Gastrocnemius medialis (tissue), 4 donors: ENCODE data around the gene HEATR5A. TPM values are rescaled to one million over a fixed set of nuclear protein-coding genes. Genes with fewer than 3 reads are reported as not detected.

Source experiments
- ATAC-seq, 2 donors: fragments of 150-250 bp; one replicate each; pipeline ENCODE4 v1.9.1; 2016
- DNase-seq, 2 donors: peaks; one replicate each; pipeline ENCODE4 v3.0.0-alpha.2; 2019
- H3K27ac ChIP-seq, 4 donors: fragments of 200-600 bp; sonication (generic); 1 replicate in 1 of 4; 2 replicates in 3 of 4; pipeline ENCODE4 v1.5.1; 2016 to 2018; ENCODE audit warnings: mild to moderate bottlenecking in 2 of 4, moderate library complexity in 1 of 4
- H3K27me3 ChIP-seq, 3 donors: fragments of 200-600 bp; sonication (generic) in 2 of 3; 1 replicate in 1 of 3; 2 replicates in 2 of 3; pipeline versions ENCODE4 v1.5.1 to v1.6.0; 2016 to 2019; ENCODE audit warnings: mild to moderate bottlenecking in 1 of 3, moderate library complexity in 1 of 3
- H3K36me3 ChIP-seq, 2 donors: fragments of 200-600 bp; sonication (generic) in 1 of 2; one replicate each; pipeline ENCODE4 v1.5.1; 2017 to 2018
- H3K4me1 ChIP-seq, 2 donors: fragments of 200-600 bp; sonication (generic) in 1 of 2; one replicate each; pipeline ENCODE4 v1.5.1; 2016 to 2017; ENCODE audit warnings: mild to moderate bottlenecking in 2 of 2
- H3K4me3 ChIP-seq, 4 donors: fragments of 200-600 bp; sonication (generic) in 3 of 4; 1 replicate in 1 of 4; 2 replicates in 3 of 4; pipeline ENCODE4 v1.5.1; 2016 to 2019; ENCODE audit warnings: mild to moderate bottlenecking in 2 of 4
- H3K9me3 ChIP-seq, 3 donors: fragments of 200-600 bp; sonication (generic) in 2 of 3; 1 replicate in 1 of 3; 2 replicates in 2 of 3; pipeline ENCODE4 v1.5.1; 2016 to 2019
- POLR2A ChIP-seq, 2 donors: fragments of 450-650 bp; IDR thresholded peaks; one replicate each; pipeline ENCODE4 v1.6.1; 2017; ENCODE audit warnings: antibody characterized with exemption in 2 of 2, mild to moderate bottlenecking in 2 of 2, moderate library complexity in 2 of 2
- in situ Hi-C, 4 donors: fragments of 200-750 bp; cut with MboI; loops; one replicate each; pipeline versions ENCODE4 v1.15.0 to v1.8.0; 2017; ENCODE audit warnings: low sequenced_read_pairs in 4 of 4
- intact Hi-C: fragments of 100-400 bp; cut with DNase I; formaldehyde crosslinking; loops from one replicate; pipeline ENCODE4 v1.15.1; 2023; ENCODE audit warnings: low total_unique reads
- total RNA-seq, 4 donors: library from RNA; depleted of rRNA; stranded (reverse); fragments of >200 nt; gene quantifications; one replicate each; pipeline versions ENCODE4 v1.1.0 to v1.2.3, GENCODE V29; 2016
- TF ChIP-seq, protein P1 (sequence below), 5 experiments: fragments of 450-650 bp in 3 of 5; fragments of 200-600 bp in 2 of 5; sonication (generic) in 2 of 5; IDR thresholded peaks in 4 of 5; conservative IDR thresholded peaks in 1 of 5; 1 replicate in 4 of 5; 2 replicates in 1 of 5; pipeline ENCODE4 v1.5.1; 2016 to 2019; ENCODE audit warnings: antibody characterized with exemption in 5 of 5, mild to moderate bottlenecking in 3 of 5, moderate library complexity in 3 of 5

The HEATR5A gene
- total RNA-seq, 4 donors from 2014 or later = 11.3 to 39.7 (median 19.3) TPM

DNA sequence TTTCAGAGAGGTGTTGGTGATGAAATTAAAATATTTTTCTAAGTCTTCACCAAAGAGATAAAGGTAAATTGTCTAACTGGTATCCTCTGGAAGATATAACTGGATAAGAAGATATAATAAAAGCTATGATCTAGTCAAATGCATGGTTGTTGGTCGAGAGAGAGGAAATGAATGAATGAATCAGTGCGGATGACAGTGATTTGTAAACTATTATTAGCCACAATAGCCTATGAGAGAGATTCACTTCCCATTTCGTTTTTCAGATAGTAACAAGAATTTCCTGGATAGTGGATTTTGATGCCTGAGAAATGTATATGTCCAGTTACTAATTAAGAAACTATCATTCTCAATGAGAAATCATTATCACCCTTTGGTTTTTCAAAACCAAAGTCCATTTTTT lies 63.1 kb downstream of the HEATR5A start:
- H3K27ac ChIP-seq = no peak overlapping the region
- peaks cover 0 to 21% of the 10 kb centered on the region in 2 donors for H3K36me3 ChIP-seq
- ATAC-seq (no peak), DNase-seq (no peak)
- no peaks in the 10 kb centered on the region for H3K27me3 ChIP-seq
- H3K4me1 ChIP-seq = peaks cover 0 to 3% of the 10 kb centered on the region in 2 donors
- in situ Hi-C loops (loop anchor here (5.0 to 25.0 kb wide), 7 partner anchors 142 to 395 kb away; partner anchors contain the start of gene HECTD1 (in 2 of the 4)), intact Hi-C loops (loop anchor here (5.0 to 10.0 kb wide), 3 partner anchors 150 to 375 kb away; partner anchors contain the start of gene HECTD1)
- no peaks in the 10 kb centered on the region for H3K9me3 ChIP-seq
- no peak overlapping the region for H3K4me3 ChIP-seq
- TF ChIP-seq POLR2A (IDR thresholded peaks at IDR 0.05) = no peak
- TF ChIP-seq, protein P1, sequence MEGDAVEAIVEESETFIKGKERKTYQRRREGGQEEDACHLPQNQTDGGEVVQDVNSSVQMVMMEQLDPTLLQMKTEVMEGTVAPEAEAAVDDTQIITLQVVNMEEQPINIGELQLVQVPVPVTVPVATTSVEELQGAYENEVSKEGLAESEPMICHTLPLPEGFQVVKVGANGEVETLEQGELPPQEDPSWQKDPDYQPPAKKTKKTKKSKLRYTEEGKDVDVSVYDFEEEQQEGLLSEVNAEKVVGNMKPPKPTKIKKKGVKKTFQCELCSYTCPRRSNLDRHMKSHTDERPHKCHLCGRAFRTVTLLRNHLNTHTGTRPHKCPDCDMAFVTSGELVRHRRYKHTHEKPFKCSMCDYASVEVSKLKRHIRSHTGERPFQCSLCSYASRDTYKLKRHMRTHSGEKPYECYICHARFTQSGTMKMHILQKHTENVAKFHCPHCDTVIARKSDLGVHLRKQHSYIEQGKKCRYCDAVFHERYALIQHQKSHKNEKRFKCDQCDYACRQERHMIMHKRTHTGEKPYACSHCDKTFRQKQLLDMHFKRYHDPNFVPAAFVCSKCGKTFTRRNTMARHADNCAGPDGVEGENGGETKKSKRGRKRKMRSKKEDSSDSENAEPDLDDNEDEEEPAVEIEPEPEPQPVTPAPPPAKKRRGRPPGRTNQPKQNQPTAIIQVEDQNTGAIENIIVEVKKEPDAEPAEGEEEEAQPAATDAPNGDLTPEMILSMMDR (IDR thresholded peaks at IDR 0.05 in 4 of 5, conservative IDR thresholded peaks at IDR 0.05 in 1 of 5) = no peak

DNA sequence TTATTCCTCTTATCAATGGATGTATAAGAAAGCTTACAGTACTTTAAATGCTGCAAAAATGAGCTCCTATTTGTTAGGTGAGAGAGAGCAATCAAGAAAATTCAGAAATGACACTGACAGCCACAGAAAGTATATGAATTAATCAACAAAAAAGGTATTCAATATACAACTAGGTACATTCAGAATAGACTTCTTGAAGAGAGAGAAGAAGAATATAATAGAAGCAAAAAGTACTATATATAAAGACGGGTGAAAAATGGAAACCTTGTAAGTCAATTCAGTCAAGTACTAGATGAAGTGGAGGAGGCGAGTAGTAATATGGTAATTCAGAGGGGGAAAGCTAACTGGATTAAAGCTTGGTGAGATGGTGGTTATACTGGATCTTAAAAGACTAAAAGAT lies 74.3 kb downstream of the HEATR5A start:
- in situ Hi-C loops = loop anchor here in 1 of 4 donors (25.0 kb wide), 1 partner anchor 134 kb away; the partner anchor contains the start of gene HECTD1

DNA sequence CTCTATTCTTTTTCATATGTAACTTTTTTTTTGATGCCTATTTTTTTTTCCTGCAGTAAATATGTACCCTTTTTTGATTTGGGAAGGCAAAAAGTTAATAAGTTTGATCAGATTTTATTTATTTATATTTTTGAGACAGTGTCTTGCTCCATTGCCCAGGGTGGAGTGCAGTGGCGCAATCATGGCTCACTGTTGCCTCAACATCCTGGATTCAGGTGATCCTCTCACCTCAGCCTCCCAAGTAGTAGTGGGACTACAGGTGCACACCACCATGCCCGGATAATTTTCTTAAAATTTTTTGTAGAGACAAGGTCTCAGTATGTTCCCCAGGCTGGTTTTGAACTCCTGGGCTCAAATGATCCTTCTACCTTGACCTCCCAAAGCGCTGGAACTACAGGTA lies 79.1 kb downstream of the HEATR5A start:
- no peak for ATAC-seq
- peaks cover 18 to 22% of the 10 kb centered on the region in 2 donors for H3K4me1 ChIP-seq
- H3K9me3 ChIP-seq = no peaks in the 10 kb centered on the region
- TF ChIP-seq, protein P1 (IDR thresholded peaks at IDR 0.05 in 4 of 5, conservative IDR thresholded peaks at IDR 0.05 in 1 of 5) = no peak
- no peak for TF ChIP-seq POLR2A (IDR thresholded peaks at IDR 0.05)
- in situ Hi-C loops (loop anchor here in 1 of 4 donors (25.0 kb wide), 1 partner anchor 129 kb away; the partner anchor contains the start of gene HECTD1), intact Hi-C loops (no loop called here)
- H3K36me3 ChIP-seq = peaks cover 0 to 16% of the 10 kb centered on the region in 2 donors
- no peak for DNase-seq
- H3K27ac ChIP-seq = peak overlapping the region in 1 of 4 donors; percentile 91
- no peak overlapping the region for H3K4me3 ChIP-seq
- no peaks in the 10 kb centered on the region for H3K27me3 ChIP-seq

More for the DNA sequence above, 74.3 kb downstream of the HEATR5A start:
- ATAC-seq = no peak
- H3K36me3 ChIP-seq = peaks cover 0 to 36% of the 10 kb centered on the region in 2 donors
- no peaks in the 10 kb centered on the region for H3K9me3 ChIP-seq
- intact Hi-C loops = no loop called here
- H3K27ac ChIP-seq = no peak overlapping the region
- DNase-seq = no peak
- no peaks in the 10 kb centered on the region for H3K4me1 ChIP-seq
- H3K4me3 ChIP-seq = no peak overlapping the region
- TF ChIP-seq POLR2A (IDR thresholded peaks at IDR 0.05) = no peak
- TF ChIP-seq, protein P1 (IDR thresholded peaks at IDR 0.05 in 4 of 5, conservative IDR thresholded peaks at IDR 0.05 in 1 of 5) = no peak
- H3K27me3 ChIP-seq = no peaks in the 10 kb centered on the region

DNA sequence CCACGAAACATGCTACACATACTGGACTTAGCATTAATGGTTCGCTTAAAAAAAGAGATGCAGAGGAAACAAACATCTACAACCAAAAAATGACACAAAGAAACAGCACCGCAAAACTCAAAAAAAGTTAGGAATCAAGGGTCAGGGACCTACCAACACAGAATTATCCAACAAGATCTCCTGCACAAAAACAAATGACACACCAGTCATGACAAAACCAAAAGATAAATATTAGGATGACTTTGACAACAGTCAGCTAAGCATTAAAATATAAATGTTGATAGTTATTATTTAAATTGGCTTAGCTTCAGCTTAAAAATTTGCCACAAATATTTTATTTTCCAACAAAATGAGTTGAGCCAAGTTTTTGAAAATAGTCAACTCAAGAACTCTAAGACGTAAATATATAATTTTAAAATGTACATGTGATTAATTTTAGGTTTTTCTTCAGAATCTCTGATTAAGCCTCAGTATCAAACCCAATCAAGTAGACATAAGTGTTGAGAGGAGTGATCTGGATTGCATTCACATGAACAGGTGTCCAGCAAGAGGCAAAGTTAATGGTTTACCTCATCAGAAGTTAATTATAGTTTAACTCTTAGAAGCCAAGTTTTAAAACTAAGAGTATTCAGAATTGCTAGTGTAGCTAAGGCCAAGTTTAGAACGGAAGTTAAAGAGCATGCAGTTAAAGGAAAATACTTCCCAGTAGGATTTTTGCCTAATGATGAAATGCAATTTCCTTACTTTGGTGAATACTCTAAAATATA lies 79.9 kb downstream of the HEATR5A start:
- ATAC-seq (no peak), DNase-seq (no peak)
- Histone ChIP-seq H3K27ac (peak overlapping the region; percentile 18 to 91 (median 62)), H3K36me3 (peaks cover 0 to 14% of the 10 kb centered on the region in 2 donors), H3K4me1 (peaks cover 18 to 23% of the 10 kb centered on the region in 2 donors), H3K4me3 (no peak overlapping the region), H3K9me3 (no peaks in the 10 kb centered on the region), H3K27me3 (no peaks in the 10 kb centered on the region)
- TF ChIP-seq, protein P1 (IDR thresholded peaks at IDR 0.05 in 4 of 5, conservative IDR thresholded peaks at IDR 0.05 in 1 of 5) = no peak
- TF ChIP-seq POLR2A (IDR thresholded peaks at IDR 0.05) = no peak
- in situ Hi-C loops = loop anchor here in 1 of 4 donors (25.0 kb wide), 1 partner anchor 128 kb away; the partner anchor contains the start of gene HECTD1
- intact Hi-C loops = no loop called here
